SKM-1 (cell line): ENCODE measurements around the gene CYP2W1.

Experiments used
- DNase-seq: peaks from one replicate; lab custom pipeline; 2025; ENCODE audit not compliant: unreplicated experiment; lab: John Stamatoyannopoulos, UW

The CYP2W1 gene

GRCh38 chr7:966291-967069 lies 16.5 kb upstream of the CYP2W1 start:
- no peak for DNase-seq

DNA sequence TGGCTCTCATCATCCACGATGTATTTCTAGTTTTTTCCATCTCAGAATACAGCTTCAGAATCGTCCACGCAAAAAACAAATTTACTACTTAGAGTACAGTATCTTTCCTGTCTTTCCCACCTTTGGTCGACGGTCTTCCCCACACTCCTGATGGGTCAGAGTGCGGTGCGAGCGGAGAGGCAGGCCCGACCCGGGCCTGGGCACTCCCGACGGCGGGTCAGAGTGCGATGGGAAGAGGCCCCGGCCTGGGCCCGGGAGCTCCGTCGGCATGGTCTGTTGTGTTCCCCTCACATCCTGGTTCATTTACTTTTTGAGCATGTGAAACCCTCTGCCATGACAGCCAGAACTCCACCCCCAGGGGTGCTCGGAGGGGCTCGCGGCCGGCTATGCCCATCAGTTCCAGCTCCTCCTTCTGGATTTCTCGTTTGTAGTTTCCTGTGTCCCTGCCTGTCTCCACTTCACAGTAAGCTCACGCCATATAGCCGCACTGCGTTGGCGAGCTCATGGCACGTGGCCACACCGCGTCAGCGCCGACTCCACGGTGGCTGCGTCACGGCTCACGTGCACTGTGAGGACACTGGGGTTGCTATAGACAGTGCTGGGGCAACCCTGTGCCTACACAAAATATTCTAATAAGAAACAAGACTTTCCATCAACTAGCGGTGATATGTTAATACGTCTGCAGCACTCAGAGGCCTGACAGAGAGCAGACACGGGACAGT lies 15.5 kb upstream of the CYP2W1 start:
- DNase-seq, result no peak

DNA sequence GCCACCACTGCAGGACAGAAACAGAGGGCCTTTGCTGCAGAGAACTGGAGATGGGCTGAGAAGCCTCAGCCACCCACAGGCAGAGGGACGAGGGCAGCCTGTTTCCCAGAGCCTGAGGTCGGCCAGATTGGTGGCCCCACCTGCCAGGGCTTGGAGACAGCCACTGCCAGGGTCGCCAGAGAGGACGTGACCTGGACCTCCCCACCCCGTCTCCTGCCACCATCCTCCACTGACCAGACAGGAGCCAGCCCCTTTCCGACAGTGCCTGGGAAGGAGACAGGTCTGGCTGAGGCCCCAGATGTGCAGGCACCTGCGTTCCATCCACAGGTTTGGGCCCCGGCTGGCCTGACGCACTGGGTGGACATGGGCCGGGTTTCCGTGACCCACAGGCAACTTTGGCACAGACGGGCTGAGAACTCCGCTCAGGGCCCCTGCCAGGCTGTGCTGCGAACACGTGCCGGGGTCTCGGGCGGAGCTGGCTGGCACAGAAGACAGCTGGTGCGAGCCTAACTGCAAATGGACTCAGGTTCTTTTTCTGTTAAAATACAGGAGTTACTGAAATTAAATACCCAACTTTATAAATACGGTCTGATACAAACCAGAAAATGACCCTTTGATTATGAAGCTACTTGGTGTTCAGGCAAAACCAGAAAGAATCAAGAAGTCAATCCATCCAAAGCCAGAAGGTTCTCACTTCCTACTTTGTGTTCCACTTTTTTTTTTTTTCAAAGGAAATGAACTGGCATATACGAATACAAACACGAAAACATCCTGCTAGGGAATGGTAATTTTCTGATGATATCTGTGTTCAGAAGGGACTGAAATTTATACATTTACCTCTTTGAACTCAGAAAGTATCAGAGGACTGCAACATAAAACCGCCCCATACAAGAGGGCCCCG lies 14.5 kb upstream of the CYP2W1 start:
- DNase-seq, result no peak

- no peak for DNase-seq
Observed at GRCh38 chr7:969403-969802, 13.6 kb upstream of the CYP2W1 start.

- DNase-seq, result no peak
Observed at GRCh38 chr7:970744-971143, 12.2 kb upstream of the CYP2W1 start.

- no peak for DNase-seq
Observed at GRCh38 chr7:972110-972509, 10.9 kb upstream of the CYP2W1 start.

DNA sequence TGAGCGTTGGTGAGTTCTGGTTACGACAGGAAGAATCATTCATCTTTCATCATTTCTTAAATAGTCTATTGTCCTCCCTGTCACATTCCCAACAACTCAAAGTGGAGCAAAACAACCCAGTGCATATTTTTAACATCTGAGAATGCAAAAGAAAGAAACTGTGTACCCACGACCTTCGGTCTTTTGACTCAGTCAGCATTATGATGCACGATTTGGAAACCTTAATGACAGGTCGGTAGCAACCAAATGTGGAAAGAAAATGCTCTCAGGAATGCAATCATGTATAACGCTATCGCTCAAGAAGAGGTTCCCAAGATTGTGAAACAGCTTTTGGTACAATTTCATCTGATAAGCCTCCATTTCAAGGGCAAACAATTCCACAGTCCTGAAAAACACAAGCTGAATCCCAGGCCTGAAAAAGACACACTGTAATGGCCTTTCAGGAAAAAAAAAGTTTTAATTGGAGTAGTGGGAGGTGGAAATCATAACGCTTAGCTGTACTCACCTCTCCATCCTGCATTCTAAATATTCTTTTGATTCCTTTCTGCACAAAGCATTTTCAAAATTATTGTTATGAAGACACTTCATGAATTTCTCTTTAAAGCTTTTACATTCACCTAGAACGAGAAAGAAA lies 10.2 kb upstream of the CYP2W1 start:
- DNase-seq, result no peak

- DNase-seq, result no peak
Observed at GRCh38 chr7:973312-973711, 9.7 kb upstream of the CYP2W1 start.

GRCh38 chr7:974172-974571 lies 8.8 kb upstream of the CYP2W1 start:
- no peak for DNase-seq

DNA sequence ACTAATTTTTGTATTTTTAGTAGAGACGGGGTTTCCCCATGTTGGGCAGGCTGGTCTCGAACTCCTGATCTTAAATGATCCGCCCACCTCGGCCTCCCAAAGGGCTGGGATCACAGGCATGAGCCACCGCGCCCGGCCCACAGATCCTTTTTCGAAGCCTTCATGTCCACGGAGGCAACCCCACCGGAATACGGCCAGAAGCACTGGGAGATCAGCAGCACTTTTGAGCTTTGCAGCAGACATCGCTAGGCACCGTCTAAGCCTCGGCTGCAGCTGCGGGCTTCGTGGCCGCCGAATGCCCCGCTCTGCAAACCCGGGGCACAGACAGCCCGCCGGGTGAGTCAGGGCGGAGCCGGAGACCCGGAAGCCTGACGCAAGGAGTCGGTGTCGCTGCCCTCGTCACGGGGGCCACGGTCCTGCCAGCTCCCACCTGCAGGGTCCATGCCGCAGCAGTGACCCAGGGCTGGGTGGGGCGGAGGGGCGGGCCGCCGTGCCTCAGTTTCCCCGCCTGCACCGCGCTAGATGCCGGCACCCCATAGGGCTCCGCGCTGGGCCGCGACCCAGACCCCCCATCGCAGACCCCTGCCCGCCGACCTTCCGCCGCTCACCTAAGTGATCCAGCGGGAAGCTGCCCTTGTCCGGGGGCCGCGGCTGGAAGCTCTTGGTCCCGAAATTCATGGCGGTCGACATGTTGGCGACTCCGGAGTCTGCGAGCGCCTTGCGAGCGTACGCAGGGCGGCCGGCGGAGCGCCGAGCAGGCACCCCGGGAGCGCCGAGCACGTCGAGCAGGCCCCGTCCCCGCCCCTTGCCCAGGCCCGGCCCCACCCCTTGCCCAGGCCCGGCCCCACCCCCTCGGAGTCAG lies 7.9 kb upstream of the CYP2W1 start, which contains the start of gene COX19:
Gene COX19 (minus strand): TSS at position 730 of the 862 bp plus-strand sequence. CDS start 40 bp downstream, at position 690.
- peak; percentile 41 for DNase-seq

- DNase-seq, result no peak
Observed at GRCh38 chr7:975702-976473, 7.1 kb upstream of the CYP2W1 start.

GRCh38 chr7:976901-977325 lies 6.1 kb upstream of the CYP2W1 start:
- no peak for DNase-seq

DNA sequence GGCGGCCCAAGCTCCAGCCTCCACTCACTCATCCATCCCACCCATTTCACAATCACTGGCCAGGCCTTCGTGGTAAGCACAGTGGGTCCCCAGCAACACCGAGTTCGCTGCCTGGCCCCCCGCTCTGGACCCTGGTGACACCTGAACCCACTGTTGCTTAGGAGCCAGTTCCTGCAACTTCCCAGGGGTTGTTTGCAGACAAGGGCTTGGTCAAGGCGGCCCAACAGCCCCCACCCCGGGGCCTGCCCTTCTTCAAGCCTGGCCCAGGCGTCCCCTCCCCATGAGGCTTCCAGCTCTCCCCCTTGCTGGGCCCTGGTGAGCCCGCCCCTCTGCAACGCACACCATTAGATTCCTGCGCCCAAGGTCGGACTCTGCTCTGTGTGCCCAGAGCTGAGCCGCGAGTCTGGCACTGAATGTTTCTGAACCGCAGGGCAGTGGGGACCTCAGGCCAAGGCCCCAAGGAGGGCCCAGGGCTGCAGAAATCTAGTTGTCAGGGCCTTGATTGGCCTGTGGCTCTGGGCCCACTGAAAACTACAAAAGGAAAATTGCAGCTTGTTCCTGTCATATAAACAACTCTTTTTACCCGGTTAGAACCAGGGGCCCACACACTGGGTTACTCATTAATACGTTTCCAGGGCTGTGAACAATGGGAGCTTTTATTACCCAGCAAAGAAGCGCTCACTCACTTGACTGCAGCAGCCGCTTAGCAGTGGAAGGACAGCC lies 5.5 kb upstream of the CYP2W1 start:
- no peak for DNase-seq

DNA sequence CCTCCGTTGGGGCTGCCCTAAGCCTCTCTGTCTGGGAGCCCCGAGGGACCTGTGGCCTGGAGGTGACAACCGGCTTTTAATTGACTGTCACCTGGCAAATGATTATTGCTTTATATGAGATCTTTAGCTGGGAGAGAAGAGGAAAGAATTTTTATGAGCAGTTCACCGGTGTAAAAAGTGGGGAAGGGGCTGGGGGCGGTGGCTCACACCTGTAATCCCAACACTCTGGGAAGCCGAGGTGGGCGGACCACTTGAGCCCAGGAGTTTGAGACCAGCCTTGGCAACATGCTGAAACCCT lies 5.0 kb upstream of the CYP2W1 start:
- DNase-seq, result no peak

DNA sequence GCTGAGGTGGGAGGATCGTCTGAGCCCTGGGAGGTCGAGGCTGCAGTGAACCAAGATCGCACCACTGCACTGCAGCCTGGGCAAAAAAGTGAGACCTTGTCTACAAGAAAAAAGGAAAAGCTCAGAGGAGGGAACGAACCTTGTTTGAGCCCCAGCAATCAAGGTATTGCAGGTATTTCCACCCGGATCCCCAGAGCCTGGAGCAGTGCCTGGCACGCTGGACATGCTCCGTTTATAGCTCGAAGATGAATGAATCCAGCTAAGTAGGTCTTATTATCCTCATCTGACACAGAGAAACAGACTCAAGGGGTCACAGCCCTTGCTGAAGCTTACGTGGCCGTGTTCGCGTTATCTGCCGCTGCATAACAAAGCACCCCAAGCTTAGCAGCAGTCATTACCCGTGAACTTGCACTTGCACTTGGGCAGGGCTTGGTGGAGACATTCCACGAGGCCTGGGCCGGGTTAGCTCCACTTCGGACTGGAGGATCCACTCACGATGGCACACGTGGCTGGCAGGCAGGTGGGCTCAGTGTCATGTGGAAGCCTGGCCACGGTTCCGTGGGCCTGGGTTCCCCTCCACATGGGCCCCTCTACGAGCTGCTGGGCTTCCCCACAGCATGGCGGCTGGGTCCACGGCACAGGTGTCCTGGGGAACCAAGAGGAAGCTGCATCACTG lies 4.4 kb upstream of the CYP2W1 start:
- no peak for DNase-seq

DNA sequence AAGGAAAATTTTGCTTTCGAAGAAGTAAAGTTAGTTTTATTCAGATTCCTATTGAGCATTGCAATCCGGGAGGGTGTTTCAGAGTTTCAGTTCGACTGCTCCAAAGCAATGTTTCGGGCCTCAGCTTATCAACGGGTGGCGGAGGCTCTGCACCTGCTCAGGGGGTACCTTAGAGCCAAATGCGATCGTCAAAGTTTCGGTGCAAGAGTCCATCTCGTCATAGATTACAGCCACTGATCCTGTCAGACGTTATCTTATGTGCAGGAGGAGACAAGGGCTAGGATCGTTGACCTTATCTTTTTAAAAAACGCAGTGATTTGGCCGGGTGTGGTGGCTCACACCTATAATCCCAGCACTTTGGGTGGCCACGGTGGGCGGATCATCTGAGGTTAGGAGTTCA lies 3.8 kb upstream of the CYP2W1 start:
- DNase-seq, result no peak

DNA sequence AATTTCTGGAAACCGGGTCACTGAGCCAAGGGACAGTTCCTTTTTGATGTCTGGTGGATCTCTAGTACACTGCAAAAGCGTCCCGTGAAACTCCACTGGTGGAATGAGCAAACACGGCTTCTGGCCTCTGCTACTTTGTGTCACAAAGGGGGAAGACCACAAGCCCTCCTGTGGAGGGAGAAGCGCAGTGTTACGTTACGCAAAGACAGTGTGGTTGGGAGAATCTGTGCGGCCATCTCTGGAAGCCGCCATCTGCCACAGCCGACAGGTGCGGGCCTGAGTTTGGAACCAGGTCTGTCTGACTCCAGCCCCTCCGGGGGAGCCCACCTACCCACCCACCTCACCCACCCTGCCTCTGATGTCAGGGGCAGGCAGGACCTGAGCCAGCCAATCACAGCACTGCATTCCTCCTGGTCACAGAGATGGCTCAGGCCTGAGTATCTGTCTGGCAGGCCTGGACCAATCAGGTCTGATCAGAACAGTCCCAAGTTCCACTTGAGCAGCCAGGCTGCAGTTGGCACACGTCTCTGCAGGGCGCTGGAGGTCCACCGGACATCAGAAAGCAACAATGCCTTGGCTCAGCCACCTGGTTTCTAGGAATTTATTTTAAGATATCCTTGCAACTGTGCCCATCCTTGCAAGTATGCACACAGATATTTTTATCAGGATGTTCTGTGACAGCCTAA lies 3.0 kb upstream of the CYP2W1 start:
- DNase-seq, result no peak
